Stimulated activated CD4-positive, alpha-beta T cell treated with anti-CD3 and anti-CD28 coated beads, Interleukin-4, amount 100 ng/mL, for 48 hours (primary cell): Measurements from ENCODE around the gene NOP10.

Experiments used
- DNase-seq, 2 donors: peaks; one replicate each; pipeline ENCODE4 v3.0.0-alpha.2; 2020; ENCODE audit warnings: low read depth in 2 of 2

Gene NOP10

DNA sequence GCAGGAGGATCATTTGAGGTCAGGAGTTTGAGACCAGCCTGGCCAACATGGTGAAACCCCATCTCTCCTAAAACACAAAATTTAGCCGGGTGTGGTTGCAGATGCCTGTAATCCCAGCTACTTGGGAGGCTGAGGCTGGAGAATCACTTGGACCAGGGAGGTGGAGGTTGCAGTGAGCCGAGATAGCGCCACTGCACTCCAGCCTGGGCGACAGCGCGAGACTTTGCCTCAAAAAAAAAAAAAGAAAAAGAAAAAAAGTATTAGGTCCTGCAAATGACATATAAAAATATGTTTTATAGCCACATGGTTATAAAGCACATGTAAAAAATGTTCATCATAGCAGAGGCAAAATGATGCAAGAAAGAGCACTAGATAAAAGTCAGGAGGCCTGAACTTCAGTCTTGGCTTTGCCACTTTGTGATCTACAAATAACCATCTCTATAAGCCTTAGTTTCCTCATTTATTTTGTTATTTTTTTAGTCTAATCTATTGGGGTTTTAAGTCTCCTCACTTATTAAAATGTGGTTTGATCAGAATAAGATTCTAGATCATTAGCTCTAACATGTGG, 10.3 kb downstream of the NOP10 start:
- DNase-seq: no peak

DNA sequence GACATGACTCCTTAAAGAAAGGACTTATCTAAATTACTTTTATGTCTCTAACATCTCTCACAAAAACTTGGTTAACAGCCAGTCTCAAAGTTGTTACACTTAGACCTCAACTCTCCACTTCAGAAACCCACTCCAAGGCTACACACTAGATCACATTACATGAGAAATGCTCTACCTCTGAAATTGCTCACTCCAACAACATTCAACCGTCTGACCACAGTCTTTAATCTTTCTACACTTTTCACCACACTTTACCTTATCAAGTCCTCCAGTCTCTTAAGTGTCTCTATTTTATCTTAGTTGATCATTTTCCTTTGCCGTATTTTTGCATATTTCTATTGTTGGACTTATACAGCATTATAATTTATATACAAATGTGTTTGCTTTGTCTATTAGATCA, 11.1 kb downstream of the NOP10 start:
- DNase-seq: no peak

DNA sequence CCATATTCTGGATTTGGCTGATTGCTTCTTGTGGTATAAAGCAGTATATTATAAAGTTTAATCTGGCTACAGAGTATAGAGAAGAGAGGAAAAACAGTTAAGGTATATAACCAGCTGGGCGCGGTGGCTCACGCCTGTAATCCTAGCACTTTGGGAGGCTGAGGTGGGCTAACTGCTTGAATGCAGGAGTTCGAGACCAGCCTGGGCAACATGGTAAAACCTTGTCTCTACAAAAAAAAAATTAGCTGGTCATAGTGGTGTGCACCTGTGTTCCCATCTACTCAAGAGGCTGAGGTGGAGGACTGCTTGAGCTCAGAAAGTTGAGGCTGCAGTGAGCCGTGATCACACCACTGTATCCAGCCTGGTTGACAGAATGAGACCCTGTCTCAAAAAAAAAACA, 12.7 kb downstream of the NOP10 start:
- DNase-seq: no peak

DNA sequence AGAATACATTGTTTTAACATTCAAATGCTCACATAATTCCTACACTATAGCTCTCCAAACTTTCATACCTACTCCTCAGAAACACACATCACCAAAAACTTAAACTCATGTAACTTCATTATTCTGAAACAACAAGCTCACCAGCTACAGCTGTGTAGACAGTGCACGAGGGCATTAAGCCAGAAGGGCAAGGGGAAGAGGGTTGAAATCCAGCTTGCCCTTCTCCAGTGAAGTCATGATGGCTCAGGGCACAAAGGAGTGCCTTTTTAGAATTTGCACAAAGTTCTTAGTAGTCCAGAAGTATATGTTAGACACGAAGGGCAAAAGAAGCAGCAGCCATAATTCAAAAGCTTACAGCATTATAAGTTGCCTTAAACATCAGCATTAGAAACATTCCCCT, 13.9 kb downstream of the NOP10 start:
- no peak for DNase-seq

DNA sequence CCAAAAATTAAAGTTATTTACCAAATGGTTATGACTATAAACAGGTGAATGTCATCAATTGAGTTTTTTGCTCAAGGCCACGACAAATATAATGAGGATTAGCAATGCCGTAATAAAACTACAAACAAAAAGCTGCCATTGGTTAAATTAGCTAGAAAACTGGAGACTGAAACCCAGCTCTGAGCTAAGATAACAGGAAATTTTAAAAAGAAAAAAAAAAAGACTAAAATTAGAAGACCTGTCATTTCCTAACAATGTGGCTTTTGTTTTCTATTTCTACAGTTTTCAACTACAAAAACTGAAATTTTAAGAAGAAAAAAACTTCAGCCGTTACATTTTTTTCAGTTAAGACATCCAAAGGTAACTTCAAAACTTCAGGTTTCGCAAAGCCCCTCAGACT, 15.0 kb downstream of the NOP10 start:
- no peak for DNase-seq

DNA sequence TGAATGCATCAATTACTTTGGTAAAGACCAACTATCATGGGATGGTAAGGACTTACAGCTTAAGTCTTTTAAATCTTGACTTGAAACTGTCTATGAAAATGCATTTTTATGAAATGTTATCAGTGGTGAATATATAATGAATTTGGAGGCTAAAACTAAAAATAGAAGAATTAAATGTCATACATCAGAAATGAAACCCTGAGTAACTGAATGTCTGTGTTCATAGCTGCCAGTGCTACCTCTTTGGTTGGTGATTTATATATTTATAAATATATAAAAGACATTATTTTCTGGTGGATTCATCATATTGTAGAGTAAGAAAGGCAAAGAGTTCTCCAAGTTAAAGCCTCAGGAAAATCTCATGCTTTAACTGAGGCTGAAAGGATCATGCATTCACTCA, 17.6 kb downstream of the NOP10 start:
- no peak for DNase-seq

DNA sequence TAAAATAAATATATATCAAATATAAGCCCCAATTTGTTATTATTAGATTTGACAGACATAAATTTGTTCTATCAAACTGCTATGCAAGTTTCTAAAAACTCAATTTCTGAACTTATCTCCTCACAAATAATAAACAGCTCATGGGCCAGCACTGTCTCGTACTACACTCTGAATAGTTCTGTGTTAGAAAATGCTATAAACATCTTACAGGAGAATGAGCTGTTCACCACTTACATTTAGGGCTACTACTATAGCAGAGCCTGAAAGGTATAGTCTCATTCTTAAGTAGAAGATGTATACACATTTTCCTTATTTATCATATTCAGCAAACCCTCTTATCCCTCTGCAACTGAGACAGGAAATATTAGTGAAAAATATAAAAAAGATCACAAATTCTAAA, 18.0 kb downstream of the NOP10 start:
- DNase-seq: no peak

DNA sequence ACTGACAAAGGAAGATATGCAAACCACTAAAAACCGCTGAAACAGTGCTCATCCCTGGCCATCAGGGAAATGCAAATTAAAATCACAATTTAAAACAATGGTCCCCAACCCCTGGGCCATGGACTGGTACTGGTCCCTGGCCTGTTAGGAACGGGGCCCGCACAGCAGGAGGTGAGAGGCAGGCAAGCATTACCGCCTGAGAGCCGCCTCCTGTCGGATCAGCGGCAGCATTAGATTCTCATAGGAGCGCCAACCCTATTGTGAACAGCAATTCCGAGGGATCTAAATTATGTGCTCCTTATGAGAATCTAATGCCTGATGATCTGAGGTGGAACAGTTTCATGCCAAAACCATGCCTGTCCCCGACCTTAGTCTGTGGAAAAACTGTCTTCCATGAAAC, 19.7 kb downstream of the NOP10 start:
- no peak for DNase-seq

DNA sequence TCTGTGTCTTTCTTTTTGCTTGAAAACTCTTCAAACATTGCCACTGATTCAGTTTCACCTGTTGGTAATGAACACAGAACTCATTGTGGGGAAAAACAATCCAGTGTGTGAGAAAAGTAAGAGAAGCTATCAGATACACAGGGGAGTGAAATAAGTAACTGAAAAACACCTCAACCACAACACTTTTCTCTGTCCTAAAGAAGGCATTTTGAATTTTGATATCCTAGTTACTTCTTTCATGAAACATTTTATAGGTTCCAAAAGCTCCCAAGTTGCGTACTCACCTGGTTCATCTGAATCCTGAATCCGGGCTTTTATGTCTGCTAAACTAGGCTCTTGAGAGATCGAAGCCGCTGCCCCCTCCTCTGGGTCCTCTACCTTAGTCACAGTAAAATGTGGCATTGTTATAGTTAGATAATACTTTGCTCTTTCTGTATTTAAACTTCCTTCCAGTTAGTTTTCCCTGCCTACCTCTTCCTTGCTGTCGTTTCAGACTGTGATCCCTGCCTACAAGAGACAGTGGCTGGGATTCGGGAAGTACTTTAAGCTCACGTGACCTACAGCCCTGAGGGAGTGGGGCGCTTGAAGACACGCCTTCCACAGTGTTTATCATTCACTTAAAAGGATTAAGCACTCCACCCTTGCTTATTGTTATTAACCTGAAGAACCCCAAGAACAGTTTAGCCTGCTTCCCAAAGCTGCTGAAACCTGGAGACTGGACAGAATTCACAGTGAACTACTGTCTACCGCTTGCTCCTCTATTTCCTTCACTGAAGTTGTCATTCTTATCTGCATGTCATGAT, 24.5 kb downstream of the NOP10 start:
- DNase-seq: no peak

DNA sequence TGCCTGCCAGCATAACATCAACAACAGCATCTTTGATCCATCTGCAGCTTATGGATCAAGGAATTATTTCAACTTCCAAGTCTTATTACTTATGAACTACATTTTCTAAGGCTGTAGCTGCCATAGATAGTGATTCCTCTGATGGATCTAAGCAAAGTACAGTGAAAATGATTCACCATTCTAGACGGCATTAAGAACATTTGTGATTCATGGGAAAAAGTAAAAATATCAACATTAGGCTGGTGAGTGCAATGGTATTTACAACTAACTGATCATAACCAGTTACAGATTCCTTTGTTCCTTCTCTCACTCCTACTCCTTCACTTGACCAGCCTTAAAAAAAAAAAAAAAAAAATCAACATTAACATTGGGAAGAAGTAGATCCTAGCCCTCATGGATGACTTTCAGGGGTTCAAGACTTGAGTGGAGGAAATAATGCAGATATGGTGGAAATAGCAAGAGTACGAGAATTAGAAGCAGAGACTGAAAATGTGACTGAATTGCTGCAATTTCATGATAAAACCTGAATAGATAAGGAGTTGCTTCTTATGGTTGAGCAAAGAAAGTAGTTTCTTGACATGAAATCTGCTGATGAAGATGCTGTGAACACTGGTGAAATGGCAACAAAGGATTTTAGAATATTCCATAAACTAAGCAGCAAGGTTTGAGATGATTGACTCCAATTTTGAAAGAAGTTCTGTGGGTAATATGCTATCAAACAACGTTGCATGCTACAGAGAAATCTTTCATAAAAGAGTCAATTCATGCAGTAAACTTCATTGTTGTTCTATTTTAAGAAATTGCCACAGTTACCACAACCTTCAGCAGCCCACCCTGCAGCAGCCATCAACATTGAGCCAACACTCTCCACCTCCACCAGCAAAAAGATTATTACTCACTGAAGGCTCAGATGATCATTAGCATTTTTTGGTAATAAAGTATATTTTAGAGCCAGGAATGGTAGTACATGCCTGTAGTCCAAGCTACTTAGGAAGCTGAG, 28.1 kb downstream of the NOP10 start:
- DNase-seq: no peak

DNA sequence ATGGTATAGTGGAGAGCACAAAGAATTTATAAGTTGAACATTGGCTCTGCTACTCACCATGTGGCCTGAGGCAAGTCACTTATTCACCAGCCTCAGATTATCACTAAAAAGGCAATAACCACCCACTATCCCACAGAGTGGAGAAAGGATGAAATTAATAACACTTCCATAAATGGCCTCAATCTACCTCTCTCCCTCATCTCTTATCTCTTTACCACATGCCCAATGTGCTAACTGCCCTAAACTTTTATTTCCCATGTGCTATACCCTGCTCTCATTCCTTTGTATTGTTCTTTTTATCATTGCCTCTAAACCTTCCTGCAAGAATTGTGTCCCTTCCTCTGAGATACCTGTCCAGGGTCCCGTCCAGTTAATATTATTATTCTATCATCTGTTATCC, 31.4 kb downstream of the NOP10 start:
- DNase-seq: no peak

DNA sequence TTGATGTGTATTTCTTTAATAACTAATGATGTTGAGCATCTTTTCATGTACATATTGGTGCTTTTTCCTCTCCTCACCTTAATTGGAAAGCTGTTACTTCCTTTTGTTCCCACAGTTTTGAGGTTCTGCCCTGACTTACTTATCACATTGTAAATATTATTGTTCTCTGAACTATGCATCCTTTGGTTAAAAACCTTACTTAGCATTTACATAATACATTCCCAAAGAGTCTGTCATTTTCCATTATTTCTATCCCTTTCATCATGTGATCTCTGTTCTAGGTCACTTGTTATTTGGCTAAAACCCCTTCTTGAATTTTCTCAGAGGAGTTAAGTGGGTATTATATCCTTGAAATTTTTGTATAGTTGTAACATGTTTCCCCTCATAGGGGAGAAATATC, 38.3 kb downstream of the NOP10 start:
- no peak for DNase-seq

DNA sequence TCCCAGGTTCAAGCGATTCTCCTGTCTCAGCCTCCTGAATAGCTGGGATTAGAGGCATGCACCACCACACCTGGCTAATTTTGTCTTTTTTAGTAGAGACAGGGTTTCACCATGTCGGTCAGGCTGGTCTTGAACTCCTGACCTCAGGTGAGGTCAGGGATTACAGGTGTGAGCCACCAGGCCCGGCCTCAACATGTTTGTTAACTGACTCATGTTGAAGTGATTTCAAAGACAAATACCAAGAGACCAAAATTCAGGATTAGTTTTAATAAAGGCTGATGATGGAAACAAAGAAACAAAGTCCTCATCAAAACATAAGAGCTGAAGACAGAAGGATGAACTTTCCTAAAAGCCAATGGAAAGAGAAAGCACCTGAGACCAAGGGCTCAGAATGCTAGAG, 41.9 kb downstream of the NOP10 start:
- no peak for DNase-seq

DNA sequence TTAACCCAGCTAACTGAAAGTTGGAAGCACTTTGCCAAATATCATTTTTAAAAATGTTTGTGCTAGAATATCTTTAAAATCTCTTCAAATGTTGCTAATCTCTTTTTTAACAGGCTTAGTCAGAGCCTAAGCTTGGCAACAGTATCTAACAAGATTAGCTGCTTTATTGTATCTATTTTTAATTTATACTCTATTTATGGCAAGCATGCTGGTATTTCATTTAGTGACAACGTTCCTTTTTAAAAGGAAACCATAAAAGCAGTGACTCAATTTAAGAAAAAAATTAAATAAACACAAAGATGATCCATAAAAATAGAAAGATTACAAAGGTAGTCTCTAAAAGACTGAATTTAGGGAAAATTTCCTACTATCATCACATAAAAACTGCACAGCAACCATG, 45.9 kb downstream of the NOP10 start:
- DNase-seq: no peak

DNA sequence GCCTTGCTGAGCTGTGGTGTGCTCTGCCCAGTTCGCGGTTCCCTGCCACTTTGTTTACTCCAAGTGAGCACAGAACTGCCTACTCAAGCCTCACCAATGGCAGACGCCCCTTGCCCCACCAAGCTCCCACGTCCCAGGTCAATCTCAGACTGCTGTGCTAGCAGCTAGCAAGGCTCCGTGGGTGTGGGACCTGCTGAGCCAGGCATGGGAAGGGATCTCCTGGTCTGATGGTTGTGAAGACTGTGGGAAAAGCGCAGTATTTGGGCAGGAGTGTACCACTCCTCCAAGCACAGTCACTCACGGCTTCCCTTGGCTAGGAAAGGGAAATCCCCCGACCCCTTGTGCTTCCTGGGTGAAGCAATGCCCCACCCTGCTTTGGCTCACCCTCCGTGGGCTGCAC, 50.3 kb downstream of the NOP10 start:
- DNase-seq: no peak
